ENCODE data around the gene PMEPA1. TPM values are rescaled to one million over a fixed set of nuclear protein-coding genes. Genes with fewer than 3 reads are reported as not detected.

The PMEPA1 gene
- total RNA-seq, 4 donors from 2014 or later, result 10.2 to 33.6 (median 18.3) TPM

DNA sequence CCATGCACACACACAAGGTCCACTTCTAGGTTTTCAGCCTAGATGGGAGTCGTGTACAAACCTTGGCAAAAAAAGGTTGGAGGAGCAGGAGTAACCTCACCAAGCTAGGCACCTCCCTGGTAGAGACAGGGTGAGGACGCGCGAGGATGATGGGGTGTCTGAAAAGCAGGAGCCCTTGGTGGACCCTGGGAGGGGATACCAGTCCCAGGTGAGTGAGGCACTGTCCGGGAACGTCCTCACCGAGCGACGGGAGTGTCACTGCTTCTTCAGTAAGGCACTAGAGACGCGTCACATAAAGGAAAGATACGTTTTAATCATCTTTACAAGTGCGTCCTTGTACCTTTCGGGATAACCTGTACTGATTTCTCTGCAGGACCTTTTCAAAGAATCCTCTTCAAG lies 60.2 kb downstream of the PMEPA1 start:
- 90 to 93% methylated on average over 14 of the region's 14 CpGs for WGBS, 2 donors
- Histone ChIP-seq H3K4me3 (no peak overlapping the region), H3K27me3 (no peaks in the 10 kb centered on the region), H3K36me3 (peaks cover 2 to 57% (median 9%) of the 10 kb centered on the region in 3 donors), H3K4me1 (peaks cover 0 to 4% (median 0%) of the 10 kb centered on the region in 4 donors), H3K27ac (no peak overlapping the region), H3K9me3 (peaks cover 0 to 7% (median 2%) of the 10 kb centered on the region in 4 donors)
- DNase-seq (ENCODE audit: low spot score in 2 of 2), result no peak
- TF ChIP-seq EP300 (IDR thresholded peaks at IDR 0.05), result no peak
- TF ChIP-seq POLR2A (IDR thresholded peaks at IDR 0.05), result no peak
- TF ChIP-seq, protein P1, sequence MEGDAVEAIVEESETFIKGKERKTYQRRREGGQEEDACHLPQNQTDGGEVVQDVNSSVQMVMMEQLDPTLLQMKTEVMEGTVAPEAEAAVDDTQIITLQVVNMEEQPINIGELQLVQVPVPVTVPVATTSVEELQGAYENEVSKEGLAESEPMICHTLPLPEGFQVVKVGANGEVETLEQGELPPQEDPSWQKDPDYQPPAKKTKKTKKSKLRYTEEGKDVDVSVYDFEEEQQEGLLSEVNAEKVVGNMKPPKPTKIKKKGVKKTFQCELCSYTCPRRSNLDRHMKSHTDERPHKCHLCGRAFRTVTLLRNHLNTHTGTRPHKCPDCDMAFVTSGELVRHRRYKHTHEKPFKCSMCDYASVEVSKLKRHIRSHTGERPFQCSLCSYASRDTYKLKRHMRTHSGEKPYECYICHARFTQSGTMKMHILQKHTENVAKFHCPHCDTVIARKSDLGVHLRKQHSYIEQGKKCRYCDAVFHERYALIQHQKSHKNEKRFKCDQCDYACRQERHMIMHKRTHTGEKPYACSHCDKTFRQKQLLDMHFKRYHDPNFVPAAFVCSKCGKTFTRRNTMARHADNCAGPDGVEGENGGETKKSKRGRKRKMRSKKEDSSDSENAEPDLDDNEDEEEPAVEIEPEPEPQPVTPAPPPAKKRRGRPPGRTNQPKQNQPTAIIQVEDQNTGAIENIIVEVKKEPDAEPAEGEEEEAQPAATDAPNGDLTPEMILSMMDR (IDR thresholded peaks at IDR 0.05), result no peak

DNA sequence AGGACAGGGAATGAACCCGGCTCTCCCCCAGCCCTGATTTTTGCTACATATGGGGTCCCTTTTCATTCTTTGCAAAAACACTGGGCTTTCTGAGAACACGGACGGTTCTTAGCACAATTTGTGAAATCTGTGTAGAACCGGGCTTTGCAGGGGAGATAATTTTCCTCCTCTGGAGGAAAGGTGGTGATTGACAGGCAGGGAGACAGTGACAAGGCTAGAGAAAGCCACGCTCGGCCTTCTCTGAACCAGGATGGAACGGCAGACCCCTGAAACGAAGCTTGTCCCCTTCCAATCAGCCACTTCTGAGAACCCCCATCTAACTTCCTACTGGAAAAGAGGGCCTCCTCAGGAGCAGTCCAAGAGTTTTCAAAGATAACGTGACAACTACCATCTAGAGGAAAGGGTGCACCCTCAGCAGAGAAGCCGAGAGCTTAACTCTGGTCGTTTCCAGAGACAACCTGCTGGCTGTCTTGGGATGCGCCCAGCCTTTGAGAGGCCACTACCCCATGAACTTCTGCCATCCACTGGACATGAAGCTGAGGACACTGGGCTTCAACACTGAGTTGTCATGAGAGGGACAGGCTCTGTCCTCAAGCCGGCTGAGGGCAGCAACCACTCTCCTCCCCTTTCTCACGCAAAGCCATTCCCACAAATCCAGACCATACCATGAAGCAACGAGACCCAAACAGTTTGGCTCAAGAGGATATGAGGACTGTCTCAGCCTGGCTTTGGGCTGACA lies 60.8 kb downstream of the PMEPA1 start:
- WGBS, 2 donors, result 85% methylated on average over 15 of the region's 15 CpGs
- Histone ChIP-seq H3K9me3 (peaks cover 0 to 13% (median 2%) of the 10 kb centered on the region in 4 donors), H3K4me3 (no peak overlapping the region), H3K36me3 (peaks cover 2 to 57% (median 9%) of the 10 kb centered on the region in 3 donors), H3K27ac (no peak overlapping the region), H3K27me3 (no peaks in the 10 kb centered on the region), H3K4me1 (no peaks in the 10 kb centered on the region)
- TF ChIP-seq POLR2A (IDR thresholded peaks at IDR 0.05) (no peak), EP300 (IDR thresholded peaks at IDR 0.05) (no peak)
- TF ChIP-seq, protein P1 (IDR thresholded peaks at IDR 0.05), result no peak
- no peak for DNase-seq (ENCODE audit: low spot score in 2 of 2)

DNA sequence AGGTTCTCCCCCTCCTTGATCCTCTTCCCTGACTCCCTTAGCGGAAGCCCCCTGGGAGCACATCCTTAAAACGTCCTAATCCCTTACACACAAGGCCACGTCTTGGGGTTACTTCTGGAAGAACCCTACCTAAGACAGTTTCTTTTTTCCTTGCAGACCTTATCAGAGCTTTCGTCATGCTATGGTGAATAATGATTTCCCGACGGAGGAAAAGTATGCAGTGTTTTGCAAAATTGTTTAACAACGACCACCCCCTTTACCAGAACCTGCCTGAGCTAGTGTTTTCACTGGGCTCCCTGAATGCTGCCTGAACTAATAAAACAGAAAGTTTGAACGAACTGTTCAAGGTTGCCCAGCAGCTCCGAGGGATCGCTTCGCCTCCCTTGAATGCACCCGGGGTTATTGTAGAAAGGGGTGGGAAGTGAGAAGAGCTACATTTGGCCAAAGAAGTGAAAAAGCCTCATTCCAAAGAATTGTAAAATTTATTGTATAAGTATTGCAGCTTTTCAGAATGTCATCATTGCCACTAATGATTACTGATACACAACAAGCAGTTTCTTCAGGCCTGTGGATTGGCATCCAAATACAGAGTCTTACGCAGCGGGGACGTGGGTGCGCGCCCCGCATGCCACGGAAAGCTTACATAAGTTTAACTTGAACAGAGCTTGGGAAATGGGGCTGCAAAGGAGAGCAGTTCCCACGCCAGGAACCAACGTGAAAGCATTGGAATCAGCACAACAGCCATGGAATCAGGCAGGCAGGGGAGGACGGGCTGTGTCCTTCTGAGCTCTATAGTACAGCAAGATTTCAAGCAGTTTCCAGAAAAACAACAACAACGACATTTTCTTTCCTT lies 61.7 kb downstream of the PMEPA1 start:
- 80 to 85% methylated on average over 23 of the region's 23 CpGs for WGBS, 2 donors
- DNase-seq (ENCODE audit: low spot score in 2 of 2), result no peak
- no peak for TF ChIP-seq EP300 (IDR thresholded peaks at IDR 0.05)
- no peak for TF ChIP-seq POLR2A (IDR thresholded peaks at IDR 0.05)
- TF ChIP-seq, protein P1 (IDR thresholded peaks at IDR 0.05), result no peak
- peaks cover 2 to 48% (median 9%) of the 10 kb centered on the region in 3 donors for H3K36me3 ChIP-seq
- H3K4me1 ChIP-seq, result no peaks in the 10 kb centered on the region
- no peak overlapping the region for H3K4me3 ChIP-seq
- H3K9me3 ChIP-seq, result peaks cover 0 to 22% (median 2%) of the 10 kb centered on the region in 4 donors
- H3K27me3 ChIP-seq, result no peaks in the 10 kb centered on the region
- no peak overlapping the region for H3K27ac ChIP-seq

DNA sequence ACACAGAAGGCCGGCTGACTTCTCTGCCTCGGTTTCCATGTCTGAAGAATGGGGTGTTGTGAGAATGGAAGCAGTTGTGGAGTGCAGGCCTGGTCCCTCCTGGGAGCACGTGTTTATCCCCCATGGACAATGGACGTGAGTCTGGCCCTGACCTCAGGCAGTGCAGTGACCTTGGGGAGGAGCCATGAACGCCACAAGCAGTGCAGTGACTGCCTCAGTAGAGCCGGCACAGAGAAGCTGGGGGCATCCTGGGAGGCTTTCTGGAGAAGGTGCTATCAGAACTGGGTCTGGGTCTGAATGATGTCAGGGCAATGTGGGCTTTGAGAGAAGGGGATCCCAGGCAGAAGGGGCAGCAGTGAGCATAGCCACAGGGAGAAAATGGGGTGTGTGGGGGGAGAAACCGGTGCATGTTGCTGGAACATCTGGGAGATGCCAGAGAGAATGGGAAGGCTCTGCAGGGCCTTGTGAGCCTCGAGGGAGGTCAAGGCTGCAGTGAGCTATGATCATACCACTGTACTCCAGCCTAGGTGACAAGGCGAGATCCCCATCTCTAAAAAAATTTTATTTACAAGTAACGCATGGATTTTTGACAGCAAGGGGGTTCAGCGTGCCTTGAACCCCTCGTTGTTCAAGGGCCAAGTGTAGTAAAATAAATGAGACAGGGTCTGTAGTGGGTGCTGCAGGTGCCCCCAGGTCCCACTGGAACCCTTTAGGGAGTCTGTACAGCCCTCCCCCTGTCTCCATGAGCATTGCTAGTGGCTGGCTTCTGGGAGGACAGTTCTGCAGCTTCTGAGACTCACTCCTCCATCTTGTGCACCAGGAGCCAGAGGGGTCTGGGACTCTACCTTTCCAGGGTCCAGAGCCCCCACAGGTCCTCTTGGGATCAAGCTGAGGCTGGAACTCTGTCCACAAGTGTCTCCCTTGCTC lies 62.5 kb downstream of the PMEPA1 start:
- WGBS, 2 donors, result 69 to 72% methylated on average over 12 of the region's 12 CpGs
- Histone ChIP-seq H3K36me3 (peaks cover 0 to 39% (median 5%) of the 10 kb centered on the region in 3 donors), H3K4me1 (no peaks in the 10 kb centered on the region), H3K27ac (no peak overlapping the region), H3K9me3 (peaks cover 0 to 26% (median 2%) of the 10 kb centered on the region in 4 donors), H3K4me3 (no peak overlapping the region), H3K27me3 (no peaks in the 10 kb centered on the region)
- no peak for DNase-seq (ENCODE audit: low spot score in 2 of 2)
- no peak for TF ChIP-seq EP300 (IDR thresholded peaks at IDR 0.05)
- no peak for TF ChIP-seq POLR2A (IDR thresholded peaks at IDR 0.05)
- TF ChIP-seq, protein P1 (IDR thresholded peaks at IDR 0.05), result no peak
